SU-DHL-6 (cell line): ENCODE measurements around the gene KRT15.

Experiments used
- H2AFZ ChIP-seq: fragments of 200-600 bp; sonication (generic); 2 replicates; pipeline ENCODE4 v1.6.1; 2014; ENCODE audit warnings: low read depth, mild to moderate bottlenecking, moderate library complexity, mixed read lengths, antibody characterized with exemption, low read length; ENCODE audit not compliant: severe bottlenecking
- H3F3A ChIP-seq: fragments of 200-600 bp; shearing (Covaris generic); 2 replicates; pipeline ENCODE4 v1.6.0; 2016; ENCODE audit warnings: antibody characterized with exemption, mild to moderate bottlenecking; ENCODE audit not compliant: insufficient read depth
- H3K27ac ChIP-seq: fragments of 200-600 bp; sonication (generic); 2 replicates; pipeline ENCODE4 v1.5.1; 2016; ENCODE audit warnings: low read depth, mild to moderate bottlenecking, low read length, moderate library complexity, mixed read lengths
- H3K27me3 ChIP-seq: fragments of 200-600 bp; sonication (generic), shearing (Covaris generic); 2 replicates; pipeline ENCODE4 v1.6.0; 2014; ENCODE audit warnings: mild to moderate bottlenecking, low read length
- H3K36me3 ChIP-seq: fragments of 200-600 bp; sonication (generic); 2 replicates; pipeline ENCODE4 v1.6.1; 2014; ENCODE audit warnings: mild to moderate bottlenecking, low read length, mixed read lengths
- H3K4me2 ChIP-seq: fragments of 300-600, 200-600 bp; shearing (Covaris generic), sonication (generic); 2 replicates; pipeline ENCODE4 v1.6.0; 2014; ENCODE audit warnings: low read length, low read depth, mild to moderate bottlenecking; ENCODE audit not compliant: poor library complexity, severe bottlenecking
- H3K4me3 ChIP-seq: fragments of 200-600 bp; sonication (generic); 2 replicates; pipeline ENCODE4 v1.5.1; 2014; ENCODE audit warnings: antibody characterized with exemption, low read length, mild to moderate bottlenecking, mixed read lengths; ENCODE audit not compliant: insufficient read depth, poor library complexity, severe bottlenecking
- H3K79me2 ChIP-seq: fragments of 200-600 bp; sonication (generic); 2 replicates; pipeline ENCODE4 v1.6.1; 2014; ENCODE audit warnings: mild to moderate bottlenecking, low read length, moderate library complexity; ENCODE audit not compliant: insufficient read depth
- H3K9ac ChIP-seq: fragments of 200-600 bp; sonication (generic); 2 replicates; pipeline ENCODE4 v1.7.0; 2014; ENCODE audit warnings: mild to moderate bottlenecking, low read length
- H3K9me2 ChIP-seq: fragments of 200-600 bp; sonication (generic); replicated peaks from 2 replicates; pipeline ENCODE4 v1.6.1; 2014; ENCODE audit warnings: low read length; ENCODE audit not compliant: insufficient read depth
- H3K9me3 ChIP-seq: fragments of 200-600 bp; sonication (generic); 2 replicates; pipeline ENCODE4 v1.6.1; 2014; ENCODE audit warnings: low read length, mixed read lengths; ENCODE audit not compliant: insufficient read depth
- H4K20me1 ChIP-seq: fragments of 200-600 bp; sonication (generic); 2 replicates; pipeline ENCODE4 v1.6.1; 2014; ENCODE audit warnings: low read depth, mild to moderate bottlenecking, antibody characterized with exemption, low read length, moderate library complexity, mixed read lengths
- CTCF ChIP-seq: fragments of 200-600 bp; sonication (generic); IDR thresholded peaks from one replicate; pipeline ENCODE4 v1.5.1; 2017; ENCODE audit warnings: antibody characterized with exemption, mild to moderate bottlenecking, low read length, moderate library complexity; ENCODE audit not compliant: insufficient read depth, poor library complexity, severe bottlenecking
- EZH2phosphoT487 ChIP-seq: fragments of 200-600 bp; sonication (generic), shearing (Covaris generic); conservative IDR thresholded peaks from 2 replicates; pipeline ENCODE4 v1.6.1; 2018; ENCODE audit warnings: mild to moderate bottlenecking, antibody characterized with exemption, low read length, moderate library complexity, mixed read lengths

Gene KRT15

GRCh38 chr17:41518789-41519449, at the start of gene KRT15:
Gene KRT15, minus strand, starts transcription at chr17:41518890. Its CDS starts 63 bp downstream, at chr17:41518827.
- no peak within 1 kb of the TSS for H3K27ac ChIP-seq
- H3K9ac ChIP-seq, result no peak within 1 kb of the TSS
- no peaks in the 10 kb centered on the region for H3K79me2 ChIP-seq
- H3K9me2 ChIP-seq, result no peaks in the 10 kb centered on the region
- H3K9me3 ChIP-seq, result no peaks in the 10 kb centered on the region
- no peaks in the 10 kb centered on the region for H3K36me3 ChIP-seq
- no peak within 1 kb of the TSS for H3K4me2 ChIP-seq
- TF ChIP-seq EZH2phosphoT487, result no peak
- no peak for TF ChIP-seq CTCF
- H3K27me3 ChIP-seq, result no peaks in the 10 kb centered on the region
- H3K4me3 ChIP-seq, result no peak within 1 kb of the TSS
- H2AFZ ChIP-seq, result no peak within 1 kb of the TSS
- no peaks in the 10 kb centered on the region for H4K20me1 ChIP-seq
- no peaks in the 10 kb centered on the region for H3F3A ChIP-seq

GRCh38 chr17:41567317-41567716, 48.6 kb upstream of the KRT15 start:
- TF ChIP-seq EZH2phosphoT487 (no peak), CTCF (no peak)
- H3K4me2 ChIP-seq, result no peak overlapping the region
- H3K27me3 ChIP-seq, result no peaks in the 10 kb centered on the region
- no peaks in the 10 kb centered on the region; the same call in 1 of the 2 replicates for H3K9me3 ChIP-seq
- no peaks in the 10 kb centered on the region for H3K36me3 ChIP-seq
- H4K20me1 ChIP-seq, result no peaks in the 10 kb centered on the region
- H3K27ac ChIP-seq, result no peak overlapping the region
- no peak overlapping the region for H3K4me3 ChIP-seq
- H3K9ac ChIP-seq, result no peak overlapping the region
- H3F3A ChIP-seq, result no peaks in the 10 kb centered on the region
- no peaks in the 10 kb centered on the region for H3K79me2 ChIP-seq
- no peaks in the 10 kb centered on the region for H3K9me2 ChIP-seq
- H2AFZ ChIP-seq, result no peak overlapping the region

- Histone ChIP-seq H3K4me2 (no peak overlapping the region), H3K9me3 (no peaks in the 10 kb centered on the region; the same call in 1 of the 2 replicates), H3K9me2 (no peaks in the 10 kb centered on the region), H2AFZ (no peak overlapping the region), H4K20me1 (no peaks in the 10 kb centered on the region), H3F3A (no peaks in the 10 kb centered on the region), H3K36me3 (no peaks in the 10 kb centered on the region), H3K4me3 (no peak overlapping the region), H3K27me3 (no peaks in the 10 kb centered on the region), H3K27ac (no peak overlapping the region), H3K9ac (no peak overlapping the region), H3K79me2 (no peaks in the 10 kb centered on the region)
- TF ChIP-seq CTCF (no peak), EZH2phosphoT487 (no peak)
Measured at GRCh38 chr17:41565338-41565737, 46.6 kb upstream of the KRT15 start.
